Measurements from ENCODE around the gene ETV2. TPM values are rescaled to one million over a fixed set of nuclear protein-coding genes. Genes with fewer than 3 reads are reported as not detected.

The ETV2 gene
- total RNA-seq, 1 donor from 2014 or later: 0.45 TPM

GRCh38 chr19:35642798-35643254 lies 1.3 kb downstream of the ETV2 start:
- Mint-ChIP-seq H3K4me1 (ENCODE audit: low read depth, unreplicated experiment) (peaks cover 2% of the 10 kb centered on the region), H3K36me3 (ENCODE audit: low read depth, unreplicated experiment) (peaks cover 3% of the 10 kb centered on the region), H3K9me3 (ENCODE audit: unreplicated experiment) (no peaks in the 10 kb centered on the region), H3K27me3 (ENCODE audit: low read depth, unreplicated experiment) (no peaks in the 10 kb centered on the region), H3K27ac (ENCODE audit: unreplicated experiment) (no peak overlapping the region), H3K4me3 (ENCODE audit: unreplicated experiment) (no peak overlapping the region)
- no peak for FAIRE-seq
- Histone ChIP-seq H3K4me1 (ENCODE audit: insufficient read depth, low read length) (peaks cover 15% of the 10 kb centered on the region), H3K27ac (ENCODE audit: low read depth, low read length) (peak overlapping the region; percentile 62), H3K4me3 (ENCODE audit: insufficient read depth, low read depth, low read length) (peak overlapping the region; percentile 56), H3K36me3 (ENCODE audit: insufficient read depth, low read length) (no peaks in the 10 kb centered on the region), H3K9ac (ENCODE audit: low read length) (peak overlapping the region; percentile 70), H4K20me1 (ENCODE audit: insufficient read depth, low read length) (no peaks in the 10 kb centered on the region), H3K27me3 (ENCODE audit: insufficient read depth, low read length) (no peaks in the 10 kb centered on the region), H3K9me3 (ENCODE audit: insufficient read depth, low read depth, low read length) (no peaks in the 10 kb centered on the region), H3K4me2 (ENCODE audit: low read length) (peak overlapping the region; percentile 95), H2AFZ (ENCODE audit: low read depth, low read length) (peak overlapping the region; percentile 95), H3K79me2 (ENCODE audit: insufficient read depth, low read length) (no peaks in the 10 kb centered on the region)
- DNase-seq (ENCODE audit: low read depth): no peak
- TF ChIP-seq EZH2 (IDR thresholded peaks at IDR 0.05; ENCODE audit: insufficient read depth, low read length) (no peak), CTCF (IDR thresholded peaks at IDR 0.05; ENCODE audit: insufficient read depth, low read depth, low read length) (no peak)

- H2AFZ ChIP-seq (ENCODE audit: low read depth, low read length): peak overlapping the region; percentile 95
- Mint-ChIP-seq H3K36me3 (ENCODE audit: low read depth, unreplicated experiment) (no peaks in the 10 kb centered on the region), H3K4me3 (ENCODE audit: unreplicated experiment) (peak overlapping the region; percentile 81)
Measured at GRCh38 chr19:35643255-35644205, 2.0 kb downstream of the ETV2 start.

More at GRCh38 chr19:35643255-35644205, 2.0 kb downstream of the ETV2 start:
- Mint-ChIP-seq H3K9me3 (ENCODE audit: unreplicated experiment) (no peaks in the 10 kb centered on the region), H3K27me3 (ENCODE audit: low read depth, unreplicated experiment) (no peaks in the 10 kb centered on the region), H3K27ac (ENCODE audit: unreplicated experiment) (no peak overlapping the region), H3K4me1 (ENCODE audit: low read depth, unreplicated experiment) (peaks cover 2% of the 10 kb centered on the region)
- H3K4me2 ChIP-seq (ENCODE audit: low read length): peak overlapping the region; percentile 95
- H3K36me3 ChIP-seq (ENCODE audit: insufficient read depth, low read length): no peaks in the 10 kb centered on the region
- peaks cover 15% of the 10 kb centered on the region for H3K4me1 ChIP-seq (ENCODE audit: insufficient read depth, low read length)
- FAIRE-seq: no peak
- TF ChIP-seq EZH2 (IDR thresholded peaks at IDR 0.05; ENCODE audit: insufficient read depth, low read length) (no peak), CTCF (IDR thresholded peaks at IDR 0.05; ENCODE audit: insufficient read depth, low read depth, low read length) (no peak)
- DNase-seq (ENCODE audit: low read depth): peak; percentile 60
- H3K4me3 ChIP-seq (ENCODE audit: insufficient read depth, low read depth, low read length): peak overlapping the region; percentile 56
- peak overlapping the region; percentile 70 for H3K9ac ChIP-seq (ENCODE audit: low read length)
- no peaks in the 10 kb centered on the region for H4K20me1 ChIP-seq (ENCODE audit: insufficient read depth, low read length)
- H3K9me3 ChIP-seq (ENCODE audit: insufficient read depth, low read depth, low read length): no peaks in the 10 kb centered on the region
- peak overlapping the region; percentile 62 for H3K27ac ChIP-seq (ENCODE audit: low read depth, low read length)
- no peaks in the 10 kb centered on the region for H3K27me3 ChIP-seq (ENCODE audit: insufficient read depth, low read length)
- peaks cover 4% of the 10 kb centered on the region for H3K79me2 ChIP-seq (ENCODE audit: insufficient read depth, low read length)
